ENCODE measurements around the gene ENO1. TPM values are rescaled to one million over a fixed set of nuclear protein-coding genes. Genes with fewer than 3 reads are reported as not detected.

The ENO1 gene
- total RNA-seq, 1 experiment from 2014 or later, result 2,334 TPM

GRCh38 chr1:8823295-8823664 is 55.2 kb downstream of the ENO1 start:
- H3K9me2 ChIP-seq (ENCODE audit: insufficient read depth), result no peaks in the 10 kb centered on the region
- RAD21 ChIA-PET (ENCODE audit: low non-redundant PET in 1 of 2, low total read pairs in 2 of 2, uncharacterized antibody in 2 of 2, unreplicated experiment in 2 of 2), result no interaction called here
- no peak overlapping the region for H3K9ac ChIP-seq (ENCODE audit: low read length)
- ATAC-seq, result no peak
- intact Hi-C loops (cut with micrococcal nuclease), result no loop called here
- H3K4me3 ChIP-seq (replicated peaks in 1 of 2; ENCODE audit: low read depth in 1 of 2, low read length in 2 of 2), result no peak overlapping the region
- H3K9me3 ChIP-seq (ENCODE audit: control insufficient read depth in 1 of 2, insufficient read depth in 1 of 2, low read depth in 1 of 2, low read length in 2 of 2), result no peaks in the 10 kb centered on the region
- H3K27ac ChIP-seq (ENCODE audit: low read depth, low read length), result peak overlapping the region; percentile 22; the same call in 1 of the 2 replicates
- H3K79me2 ChIP-seq (ENCODE audit: insufficient read depth, low read length), result no peaks in the 10 kb centered on the region
- no peaks in the 10 kb centered on the region for H3K36me3 ChIP-seq (ENCODE audit: control insufficient read depth in 1 of 2, insufficient read depth in 2 of 2, low read length in 2 of 2)
- no peak for DNase-seq (ENCODE audit: low read depth, low spot score)
- H3K4me1 ChIP-seq (ENCODE audit: control insufficient read depth in 1 of 2, insufficient read depth in 2 of 2, low read length in 2 of 2), result peaks cover 25 to 38% of the 10 kb centered on the region in 2 experiments
- no peak overlapping the region for H3K4me2 ChIP-seq (ENCODE audit: low read length)
- H2AFZ ChIP-seq (ENCODE audit: low read depth, low read length, poor library complexity, severe bottlenecking), result peak overlapping the region; percentile 67
- H4K20me1 ChIP-seq (ENCODE audit: insufficient read depth), result no peaks in the 10 kb centered on the region
- POLR2A ChIA-PET, result no interaction called here
- no TSS peak for BruUV-seq (replicated peaks)
- CTCF ChIA-PET, result interaction anchor here (3.6 kb wide), 1 partner anchor 26 kb away, joined by 22 read pairs; no protein-coding TSS in a partner anchor
- no peak for TF ChIP-seq EZH2 (IDR thresholded peaks at IDR 0.05)
- no peak for TF ChIP-seq ZFX (IDR thresholded peaks at IDR 0.05)
- no peak for TF ChIP-seq REST (IDR thresholded peaks at IDR 0.05; ENCODE audit: low read depth)
- TF ChIP-seq SP1 (IDR thresholded peaks at IDR 0.05; ENCODE audit: low read depth), result no peak
- TF ChIP-seq ATF3 (IDR thresholded peaks at IDR 0.05), result no peak
- no peak for TF ChIP-seq YY1 (IDR thresholded peaks at IDR 0.05; ENCODE audit: extremely low read depth, insufficient replicate concordance, low read depth, low read length)
- no peak for TF ChIP-seq ZNF274 (IDR thresholded peaks at IDR 0.05; ENCODE audit: low read depth, low read length)
- no peak for TF ChIP-seq ZBTB33 (IDR thresholded peaks at IDR 0.05; ENCODE audit: extremely low read depth, insufficient replicate concordance, low read length)
- TF ChIP-seq POLR2A (IDR thresholded peaks at IDR 0.05; ENCODE audit: borderline replicate concordance, extremely low read depth, insufficient read depth, insufficient read length), result no peak
- no peak for TF ChIP-seq MAX (IDR thresholded peaks at IDR 0.05)
- no peak for TF ChIP-seq ELF1 (IDR thresholded peaks at IDR 0.05; ENCODE audit: borderline replicate concordance, low read depth)
- TF ChIP-seq CEBPB (IDR thresholded peaks at IDR 0.05; ENCODE audit: low read depth), result no peak
- no peak for TF ChIP-seq POLR2AphosphoS5 (IDR thresholded peaks at IDR 0.05; ENCODE audit: low read depth, low read length)
- no peak for TF ChIP-seq CBX3 (IDR thresholded peaks at IDR 0.05; ENCODE audit: low read depth)
- no peak for TF ChIP-seq JUND (IDR thresholded peaks at IDR 0.05)
- H3K27me3 ChIP-seq (ENCODE audit: insufficient read depth, low read length), result no peaks in the 10 kb centered on the region

Measured in HCT116 (cell line).